GM23338 (cell line): Measurements from ENCODE around the gene SRCIN1. TPM values are rescaled to one million over a fixed set of nuclear protein-coding genes. Genes with fewer than 3 reads are reported as not detected.
A peak's percentile ranks its signal among the peaks of the same experiment; 100 is the strongest.

Experiments
- ATAC-seq: fragments of 200-7000 bp; cut with Tn5 transposase; 3 replicates; pipeline ENCODE4 v1.9.1; 2020
- DNase-seq: peaks from one replicate; pipeline ENCODE4 v3.0.0-alpha.2; 2015; ENCODE audit warnings: low spot score
- H2AFZ ChIP-seq: fragments of 200-600 bp; sonication (generic); 2 replicates; pipeline ENCODE4 v1.8.0; 2016; ENCODE audit warnings: antibody characterized with exemption, mild to moderate bottlenecking, moderate library complexity
- H3F3A ChIP-seq: fragments of 200-600 bp; sonication (generic); replicated peaks from 2 replicates; pipeline ENCODE4 v1.8.0; 2017; ENCODE audit warnings: antibody characterized with exemption, mixed run types, low read depth
- H3K27ac ChIP-seq: fragments of 200-600 bp; sonication (generic); 2 replicates; pipeline ENCODE4 v1.6.1; 2016; ENCODE audit warnings: low read depth
- H3K27me3 ChIP-seq: fragments of 200-600 bp; sonication (generic); 2 replicates; pipeline ENCODE4 v1.8.0; 2016; ENCODE audit warnings: mild to moderate bottlenecking, mixed run types, moderate library complexity; ENCODE audit not compliant: insufficient read depth
- H3K36me3 ChIP-seq: fragments of 200-600 bp; sonication (generic); 2 replicates; pipeline ENCODE4 v1.8.0; 2016; ENCODE audit warnings: mild to moderate bottlenecking; ENCODE audit not compliant: insufficient read depth
- H3K4me1 ChIP-seq: fragments of 200-600 bp; sonication (generic); 2 replicates; pipeline ENCODE4 v1.8.0; 2016; ENCODE audit warnings: mild to moderate bottlenecking, moderate library complexity; ENCODE audit not compliant: insufficient read depth
- H3K4me2 ChIP-seq: fragments of 200-600 bp; sonication (generic); 2 replicates; pipeline ENCODE4 v1.7.1; 2017; ENCODE audit warnings: mixed run types
- H3K4me3 ChIP-seq: fragments of 200-600 bp; sonication (generic); 2 replicates; pipeline ENCODE4 v1.6.1; 2016; ENCODE audit warnings: mixed run types
- H3K79me2 ChIP-seq: fragments of 200-600 bp; sonication (generic); replicated peaks from 2 replicates; pipeline ENCODE4 v1.8.0; 2017; ENCODE audit warnings: mild to moderate bottlenecking; ENCODE audit not compliant: insufficient read depth
- H3K9me2 ChIP-seq: fragments of 200-600 bp; sonication (generic); 2 replicates; pipeline ENCODE4 v1.8.0; 2017; ENCODE audit not compliant: insufficient read depth
- H4K20me1 ChIP-seq: fragments of 200-600 bp; sonication (generic); replicated peaks from 2 replicates; pipeline ENCODE4 v1.8.0; 2017; ENCODE audit warnings: mild to moderate bottlenecking; ENCODE audit not compliant: insufficient read depth
- H3K27ac Mint-ChIP-seq: 2 replicates; pipeline ENCODE4 v1.8.0; 2020; ENCODE audit warnings: inconsistent platforms, mild to moderate bottlenecking, moderate library complexity, mixed read lengths
- H3K27me3 Mint-ChIP-seq: 3 replicates; pipeline ENCODE4 v1.8.0; 2022; ENCODE audit warnings: low read depth, mild to moderate bottlenecking, moderate library complexity, mixed read lengths, inconsistent platforms; ENCODE audit not compliant: insufficient read depth, poor library complexity
- H3K36me3 Mint-ChIP-seq: 3 replicates; pipeline ENCODE4 v1.8.0; 2021; ENCODE audit warnings: low read depth, mild to moderate bottlenecking, inconsistent platforms, moderate library complexity, mixed read lengths
- H3K4me1 Mint-ChIP-seq: 3 replicates; pipeline ENCODE4 v1.8.0; 2020; ENCODE audit warnings: mild to moderate bottlenecking, inconsistent platforms, mixed read lengths
- H3K4me3 Mint-ChIP-seq: 3 replicates; pipeline ENCODE4 v1.8.0; 2021; ENCODE audit warnings: moderate library complexity, mild to moderate bottlenecking, inconsistent platforms, mixed read lengths
- H3K9me3 Mint-ChIP-seq: 3 replicates; pipeline ENCODE4 v1.8.0; 2020; ENCODE audit warnings: moderate library complexity, mild to moderate bottlenecking, inconsistent platforms, mixed read lengths
- EZH2 ChIP-seq: fragments of 200-600 bp; sonication (generic); IDR thresholded peaks from one replicate; pipeline ENCODE4 v1.8.0; 2017; ENCODE audit warnings: antibody characterized with exemption, mild to moderate bottlenecking, low read depth; ENCODE audit not compliant: unreplicated experiment
- JUNB ChIP-seq: IDR thresholded peaks from one replicate; pipeline ENCODE4 v1.6.1; 2016; ENCODE audit warnings: antibody characterized with exemption; ENCODE audit not compliant: unreplicated experiment
- ZNF114 ChIP-seq: fragments of 250-450 bp; sonication (Bioruptor Pico); IDR thresholded peaks from 2 replicates; pipeline ENCODE4 v1.5.0; 2020; ENCODE audit warnings: mild to moderate bottlenecking, moderate library complexity
- ZNF331 ChIP-seq: fragments of 250-450 bp; sonication (Bioruptor Pico); IDR thresholded peaks from 2 replicates; pipeline ENCODE4 v1.5.0; 2020; ENCODE audit warnings: low read depth, mild to moderate bottlenecking, moderate library complexity
- polyA plus RNA-seq: library from polyadenylated mRNA; unstranded; fragments of >200 nt; fragmentation: Nextera tagmentation; extraction: Ambion mirVana; gene quantifications from 2 replicates; pipeline ENCODE4 v1.2.1, GENCODE V29; 2016
- total RNA-seq: library from RNA; depleted of rRNA; stranded (reverse); fragments of >200 nt; shearing (Covaris generic); gene quantifications from 2 replicates; pipeline ENCODE4 v1.2.3, GENCODE V29; 2014
- TF ChIP-seq, protein P1 (sequence below): fragments of 250-450 bp; sonication (Bioruptor Pico); IDR thresholded peaks from 2 replicates; pipeline ENCODE4 v1.5.0; 2020; ENCODE audit warnings: mild to moderate bottlenecking, moderate library complexity
- TF ChIP-seq, protein P2 (sequence below), 2 experiments: fragments of 200-600 bp in 1 of 2; sonication (generic) in 1 of 2; conservative IDR thresholded peaks; 2 replicates each; pipeline versions ENCODE4 v1.5.1 to v1.6.1; 2016 to 2017; ENCODE audit warnings: antibody characterized with exemption in 2 of 2, low read depth in 2 of 2, mild to moderate bottlenecking in 2 of 2, moderate library complexity in 1 of 2

SRCIN1 gene
- total and polyA plus RNA-seq, 2 experiments from 2014 or later = 0.87 to 2.2 TPM

DNA sequence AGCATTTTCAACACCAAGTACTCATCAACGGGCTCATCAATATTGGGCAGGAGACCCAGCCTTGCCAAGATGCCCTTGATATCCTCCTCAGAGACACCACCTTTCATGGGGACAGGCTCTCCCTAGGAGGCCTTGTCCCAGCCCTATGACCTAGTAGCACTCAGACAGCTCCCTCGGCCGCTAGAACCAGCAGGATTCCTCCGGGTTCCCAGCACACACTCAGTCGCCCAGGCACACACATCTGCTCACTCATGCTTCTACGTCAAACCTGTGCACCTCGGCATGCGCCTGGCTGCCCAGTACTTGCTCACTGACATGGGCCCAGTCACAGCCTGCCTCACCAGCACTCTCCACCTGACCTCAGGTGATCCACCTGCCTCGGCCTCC is 17.0 kb downstream of the SRCIN1 start (continued):
- TF ChIP-seq, protein P1, sequence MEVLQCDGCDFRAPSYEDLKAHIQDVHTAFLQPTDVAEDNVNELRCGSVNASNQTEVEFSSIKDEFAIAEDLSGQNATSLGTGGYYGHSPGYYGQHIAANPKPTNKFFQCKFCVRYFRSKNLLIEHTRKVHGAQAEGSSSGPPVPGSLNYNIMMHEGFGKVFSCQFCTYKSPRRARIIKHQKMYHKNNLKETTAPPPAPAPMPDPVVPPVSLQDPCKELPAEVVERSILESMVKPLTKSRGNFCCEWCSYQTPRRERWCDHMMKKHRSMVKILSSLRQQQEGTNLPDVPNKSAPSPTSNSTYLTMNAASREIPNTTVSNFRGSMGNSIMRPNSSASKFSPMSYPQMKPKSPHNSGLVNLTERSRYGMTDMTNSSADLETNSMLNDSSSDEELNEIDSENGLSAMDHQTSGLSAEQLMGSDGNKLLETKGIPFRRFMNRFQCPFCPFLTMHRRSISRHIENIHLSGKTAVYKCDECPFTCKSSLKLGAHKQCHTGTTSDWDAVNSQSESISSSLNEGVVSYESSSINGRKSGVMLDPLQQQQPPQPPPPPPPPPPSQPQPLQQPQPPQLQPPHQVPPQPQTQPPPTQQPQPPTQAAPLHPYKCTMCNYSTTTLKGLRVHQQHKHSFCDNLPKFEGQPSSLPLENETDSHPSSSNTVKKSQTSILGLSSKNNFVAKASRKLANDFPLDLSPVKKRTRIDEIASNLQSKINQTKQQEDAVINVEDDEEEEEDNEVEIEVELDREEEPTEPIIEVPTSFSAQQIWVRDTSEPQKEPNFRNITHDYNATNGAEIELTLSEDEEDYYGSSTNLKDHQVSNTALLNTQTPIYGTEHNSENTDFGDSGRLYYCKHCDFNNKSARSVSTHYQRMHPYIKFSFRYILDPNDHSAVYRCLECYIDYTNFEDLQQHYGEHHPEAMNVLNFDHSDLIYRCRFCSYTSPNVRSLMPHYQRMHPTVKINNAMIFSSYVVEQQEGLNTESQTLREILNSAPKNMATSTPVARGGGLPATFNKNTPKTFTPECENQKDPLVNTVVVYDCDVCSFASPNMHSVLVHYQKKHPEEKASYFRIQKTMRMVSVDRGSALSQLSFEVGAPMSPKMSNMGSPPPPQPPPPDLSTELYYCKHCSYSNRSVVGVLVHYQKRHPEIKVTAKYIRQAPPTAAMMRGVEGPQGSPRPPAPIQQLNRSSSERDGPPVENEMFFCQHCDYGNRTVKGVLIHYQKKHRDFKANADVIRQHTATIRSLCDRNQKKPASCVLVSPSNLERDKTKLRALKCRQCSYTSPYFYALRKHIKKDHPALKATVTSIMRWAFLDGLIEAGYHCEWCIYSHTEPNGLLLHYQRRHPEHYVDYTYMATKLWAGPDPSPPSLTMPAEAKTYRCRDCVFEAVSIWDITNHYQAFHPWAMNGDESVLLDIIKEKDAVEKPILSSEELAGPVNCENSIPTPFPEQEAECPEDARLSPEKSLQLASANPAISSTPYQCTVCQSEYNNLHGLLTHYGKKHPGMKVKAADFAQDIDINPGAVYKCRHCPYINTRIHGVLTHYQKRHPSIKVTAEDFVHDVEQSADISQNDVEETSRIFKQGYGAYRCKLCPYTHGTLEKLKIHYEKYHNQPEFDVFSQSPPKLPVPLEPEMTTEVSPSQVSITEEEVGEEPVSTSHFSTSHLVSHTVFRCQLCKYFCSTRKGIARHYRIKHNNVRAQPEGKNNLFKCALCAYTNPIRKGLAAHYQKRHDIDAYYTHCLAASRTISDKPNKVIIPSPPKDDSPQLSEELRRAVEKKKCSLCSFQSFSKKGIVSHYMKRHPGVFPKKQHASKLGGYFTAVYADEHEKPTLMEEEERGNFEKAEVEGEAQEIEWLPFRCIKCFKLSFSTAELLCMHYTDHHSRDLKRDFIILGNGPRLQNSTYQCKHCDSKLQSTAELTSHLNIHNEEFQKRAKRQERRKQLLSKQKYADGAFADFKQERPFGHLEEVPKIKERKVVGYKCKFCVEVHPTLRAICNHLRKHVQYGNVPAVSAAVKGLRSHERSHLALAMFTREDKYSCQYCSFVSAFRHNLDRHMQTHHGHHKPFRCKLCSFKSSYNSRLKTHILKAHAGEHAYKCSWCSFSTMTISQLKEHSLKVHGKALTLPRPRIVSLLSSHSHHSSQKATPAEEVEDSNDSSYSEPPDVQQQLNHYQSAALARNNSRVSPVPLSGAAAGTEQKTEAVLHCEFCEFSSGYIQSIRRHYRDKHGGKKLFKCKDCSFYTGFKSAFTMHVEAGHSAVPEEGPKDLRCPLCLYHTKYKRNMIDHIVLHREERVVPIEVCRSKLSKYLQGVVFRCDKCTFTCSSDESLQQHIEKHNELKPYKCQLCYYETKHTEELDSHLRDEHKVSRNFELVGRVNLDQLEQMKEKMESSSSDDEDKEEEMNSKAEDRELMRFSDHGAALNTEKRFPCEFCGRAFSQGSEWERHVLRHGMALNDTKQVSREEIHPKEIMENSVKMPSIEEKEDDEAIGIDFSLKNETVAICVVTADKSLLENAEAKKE (CRISPR knock-in tag) = no peak
- TF ChIP-seq ZNF331 (CRISPR knock-in tag) (no peak), EZH2 (no peak), ZNF114 (CRISPR knock-in tag) (no peak)

DNA sequence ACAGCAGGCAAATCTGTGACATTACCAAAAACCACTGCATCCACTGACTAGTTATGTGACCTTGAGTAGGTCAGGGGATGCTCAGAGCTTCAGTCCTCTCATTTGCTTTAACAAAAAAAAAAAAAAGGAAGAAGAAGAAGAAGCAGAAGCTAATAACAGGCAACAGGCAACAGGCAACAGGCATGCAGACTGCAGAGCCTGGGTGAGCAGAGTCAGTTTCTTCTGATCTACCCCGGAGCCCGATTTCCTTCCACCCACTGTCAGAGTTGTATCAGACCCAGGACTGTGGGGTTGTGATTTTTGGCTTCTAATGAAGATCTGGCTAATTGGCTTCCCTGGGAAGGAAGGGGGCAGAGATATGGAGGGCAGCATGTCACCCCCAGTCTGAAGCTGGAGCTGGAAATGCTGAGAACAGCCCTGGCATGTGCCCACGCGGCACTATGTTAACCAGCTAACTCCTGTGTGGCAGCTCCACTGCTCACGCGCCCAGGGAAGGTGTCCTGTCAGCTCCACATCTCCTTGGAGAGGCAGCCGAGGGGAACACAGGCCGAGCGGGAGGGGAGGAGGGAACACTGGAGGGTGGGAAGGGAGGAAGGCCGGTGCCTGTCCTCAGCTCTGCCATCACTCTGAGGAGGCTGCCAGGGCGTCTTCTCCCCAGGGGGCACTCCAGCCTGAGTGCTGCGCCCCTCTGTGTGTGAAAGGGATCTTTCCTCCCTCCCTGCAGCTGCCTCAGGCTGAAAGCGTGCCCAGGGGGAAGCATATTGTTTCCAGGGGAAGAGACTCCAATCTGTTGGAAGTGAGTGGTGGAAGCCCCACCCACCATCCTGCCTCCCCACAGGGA is 17.6 kb downstream of the SRCIN1 start:
- Mint-ChIP-seq H3K4me3 (no peak overlapping the region; the same call in 2 of the 3 replicates), H3K4me1 (peaks cover 73% of the 10 kb centered on the region)
- no peak for DNase-seq
- TF ChIP-seq, protein P2, sequence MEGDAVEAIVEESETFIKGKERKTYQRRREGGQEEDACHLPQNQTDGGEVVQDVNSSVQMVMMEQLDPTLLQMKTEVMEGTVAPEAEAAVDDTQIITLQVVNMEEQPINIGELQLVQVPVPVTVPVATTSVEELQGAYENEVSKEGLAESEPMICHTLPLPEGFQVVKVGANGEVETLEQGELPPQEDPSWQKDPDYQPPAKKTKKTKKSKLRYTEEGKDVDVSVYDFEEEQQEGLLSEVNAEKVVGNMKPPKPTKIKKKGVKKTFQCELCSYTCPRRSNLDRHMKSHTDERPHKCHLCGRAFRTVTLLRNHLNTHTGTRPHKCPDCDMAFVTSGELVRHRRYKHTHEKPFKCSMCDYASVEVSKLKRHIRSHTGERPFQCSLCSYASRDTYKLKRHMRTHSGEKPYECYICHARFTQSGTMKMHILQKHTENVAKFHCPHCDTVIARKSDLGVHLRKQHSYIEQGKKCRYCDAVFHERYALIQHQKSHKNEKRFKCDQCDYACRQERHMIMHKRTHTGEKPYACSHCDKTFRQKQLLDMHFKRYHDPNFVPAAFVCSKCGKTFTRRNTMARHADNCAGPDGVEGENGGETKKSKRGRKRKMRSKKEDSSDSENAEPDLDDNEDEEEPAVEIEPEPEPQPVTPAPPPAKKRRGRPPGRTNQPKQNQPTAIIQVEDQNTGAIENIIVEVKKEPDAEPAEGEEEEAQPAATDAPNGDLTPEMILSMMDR (conservative IDR thresholded peaks at IDR 0.05; ENCODE audit: low read depth in 2 of 2) = no peak
- TF ChIP-seq, protein P1 (CRISPR knock-in tag) = no peak
- TF ChIP-seq ZNF331 (CRISPR knock-in tag) = no peak
- no peak for TF ChIP-seq JUNB

More for the DNA sequence above, 17.6 kb downstream of the SRCIN1 start:
- Histone ChIP-seq H3K27me3 (peaks cover 8% of the 10 kb centered on the region; the same call in 1 of the 2 replicates), H4K20me1 (no peaks in the 10 kb centered on the region), H2AFZ (no peak overlapping the region), H3K4me2 (no peak overlapping the region), H3K27ac (no peak overlapping the region), H3K4me3 (no peak overlapping the region), H3K79me2 (no peaks in the 10 kb centered on the region), H3F3A (0 out of 2 replicates have a peak, but pooled peaks cover 3% of the 10 kb centered on the region), H3K4me1 (peaks cover 23% of the 10 kb centered on the region; the same call in 1 of the 2 replicates), H3K36me3 (no peaks in the 10 kb centered on the region), H3K9me2 (no peaks in the 10 kb centered on the region)
- peak; percentile 10 for ATAC-seq
- Mint-ChIP-seq H3K36me3 (no peaks in the 10 kb centered on the region), H3K27me3 (peaks cover 33% of the 10 kb centered on the region), H3K27ac (no peak overlapping the region), H3K9me3 (no peaks in the 10 kb centered on the region)
